ENCODE results near the gene ZNF236. TPM values are rescaled to one million over a fixed set of nuclear protein-coding genes. Genes with fewer than 3 reads are reported as not detected.

Gene ZNF236
- total RNA-seq, 6 experiments from 2014 or later = 6.3 to 10.4 (median 8.1) TPM

- Mint-ChIP-seq H3K36me3 (ENCODE audit: low read depth) (no peaks in the 10 kb centered on the region), H3K4me1 (ENCODE audit: low read depth) (no peaks in the 10 kb centered on the region), H3K9me3 (no peaks in the 10 kb centered on the region), H3K27me3 (ENCODE audit: insufficient read depth) (peaks cover 12% of the 10 kb centered on the region), H3K27ac (no peak overlapping the region), H3K4me3 (no peak overlapping the region)
- no peak for DNase-seq
- no peak for TF ChIP-seq CTCF (IDR thresholded peaks at IDR 0.05)
Observed at GRCh38 chr18:76984193-76985155, 162.1 kb downstream of the ZNF236 start.

GRCh38 chr18:76985156-76985950 lies 163.0 kb downstream of the ZNF236 start:
- H3K27me3 Mint-ChIP-seq (ENCODE audit: insufficient read depth) = peaks cover 18% of the 10 kb centered on the region

GRCh38 chr18:76985951-76986236 lies 163.5 kb downstream of the ZNF236 start:
- no peak for DNase-seq
- peaks cover 24% of the 10 kb centered on the region for H3K27me3 Mint-ChIP-seq (ENCODE audit: insufficient read depth)
- TF ChIP-seq CTCF (IDR thresholded peaks at IDR 0.05) = no peak
- H3K4me3 Mint-ChIP-seq = no peak overlapping the region
- H3K36me3 Mint-ChIP-seq (ENCODE audit: low read depth) = no peaks in the 10 kb centered on the region
- no peaks in the 10 kb centered on the region for H3K9me3 Mint-ChIP-seq
- H3K4me1 Mint-ChIP-seq (ENCODE audit: low read depth) = no peaks in the 10 kb centered on the region
- no peak overlapping the region for H3K27ac Mint-ChIP-seq

More at GRCh38 chr18:76985156-76985950, 163.0 kb downstream of the ZNF236 start:
- TF ChIP-seq CTCF (IDR thresholded peaks at IDR 0.05) = no peak
- DNase-seq = no peak
- Mint-ChIP-seq H3K9me3 (no peaks in the 10 kb centered on the region), H3K36me3 (ENCODE audit: low read depth) (no peaks in the 10 kb centered on the region), H3K4me1 (ENCODE audit: low read depth) (no peaks in the 10 kb centered on the region), H3K27ac (no peak overlapping the region), H3K4me3 (no peak overlapping the region)

GRCh38 chr18:76986406-76986805 lies 164.0 kb downstream of the ZNF236 start:
- H3K36me3 Mint-ChIP-seq (ENCODE audit: low read depth) = no peaks in the 10 kb centered on the region
- H3K4me1 Mint-ChIP-seq (ENCODE audit: low read depth) = no peaks in the 10 kb centered on the region
- no peak for TF ChIP-seq CTCF (IDR thresholded peaks at IDR 0.05)
- no peak overlapping the region for H3K27ac Mint-ChIP-seq
- H3K27me3 Mint-ChIP-seq (ENCODE audit: insufficient read depth) = peaks cover 24% of the 10 kb centered on the region
- no peak overlapping the region for H3K4me3 Mint-ChIP-seq
- DNase-seq = no peak
- H3K9me3 Mint-ChIP-seq = no peaks in the 10 kb centered on the region

- no peaks in the 10 kb centered on the region for H3K4me1 Mint-ChIP-seq (ENCODE audit: low read depth)
Observed at GRCh38 chr18:76988031-76988826, 165.9 kb downstream of the ZNF236 start.

More at GRCh38 chr18:76988031-76988826, 165.9 kb downstream of the ZNF236 start:
- H3K27ac Mint-ChIP-seq = no peak overlapping the region
- TF ChIP-seq CTCF (IDR thresholded peaks at IDR 0.05) = no peak
- no peaks in the 10 kb centered on the region for H3K36me3 Mint-ChIP-seq (ENCODE audit: low read depth)
- no peak overlapping the region for H3K4me3 Mint-ChIP-seq
- peaks cover 34% of the 10 kb centered on the region for H3K27me3 Mint-ChIP-seq (ENCODE audit: insufficient read depth)
- no peak for DNase-seq
- no peaks in the 10 kb centered on the region for H3K9me3 Mint-ChIP-seq
